SKM-1 treated with dmso at 0.1 percent for 144 hours (cell line): ENCODE data around the gene EVI5.
A peak's percentile ranks its signal among the peaks of the same experiment; 100 is the strongest.
"Not testable (repeated sequence)": the region's sequence is repeated elsewhere in the genome, so short reads cannot be mapped to it uniquely, and the experiment has no call there.

Experiments used
- DNase-seq: peaks from one replicate; lab custom pipeline; 2025; ENCODE audit not compliant: unreplicated experiment; lab: John Stamatoyannopoulos, UW

Gene EVI5

GRCh38 chr1:92749024-92749634, 35.8 kb downstream of the EVI5 start:
- DNase-seq: peak; percentile 54

DNA sequence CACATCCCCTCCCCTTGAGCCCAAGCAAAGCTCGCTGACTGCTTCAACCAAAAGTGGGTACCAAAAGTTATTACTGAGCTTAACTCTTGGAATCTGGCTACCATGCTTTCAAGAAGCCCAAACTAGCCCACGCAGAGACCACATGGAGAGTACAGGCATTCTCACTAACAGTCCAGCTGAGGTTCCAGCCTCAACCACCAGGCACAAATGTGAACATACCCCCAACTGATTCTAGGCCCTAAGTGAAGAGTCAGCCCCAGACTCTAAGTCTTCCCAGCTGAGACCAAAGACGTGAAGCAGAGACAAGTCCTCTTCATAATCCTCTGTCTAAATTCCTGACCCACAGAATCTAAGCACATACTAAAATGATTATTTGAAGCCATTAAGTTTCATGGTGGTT, 36.8 kb downstream of the EVI5 start:
- DNase-seq: no peak

DNA sequence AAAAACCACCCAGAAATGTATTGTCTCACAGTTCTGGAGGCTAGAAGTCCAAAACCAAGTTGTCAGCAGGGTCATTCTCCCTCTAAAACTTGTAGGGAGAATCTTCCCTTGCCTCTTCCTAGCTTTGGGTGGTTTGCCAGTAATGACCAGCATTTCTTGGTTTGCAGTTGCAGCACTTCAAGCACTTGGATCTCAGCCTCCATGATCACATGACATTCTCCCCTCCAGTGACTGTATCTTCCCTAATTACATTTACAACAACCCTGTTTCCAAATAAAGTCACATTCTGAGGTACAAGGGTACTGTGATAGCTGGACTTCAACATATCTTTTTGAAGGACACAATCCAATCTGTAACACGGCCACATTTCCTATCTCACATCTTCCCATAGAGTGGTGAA, 37.2 kb downstream of the EVI5 start:
- DNase-seq: no peak

- DNase-seq: not testable (repeated sequence)
These were observed 38.7 kb downstream of the EVI5 start for GRCh38 chr1:92746255-92746654.

GRCh38 chr1:92743221-92743620, 41.7 kb downstream of the EVI5 start:
- DNase-seq: peak; percentile 12

DNA sequence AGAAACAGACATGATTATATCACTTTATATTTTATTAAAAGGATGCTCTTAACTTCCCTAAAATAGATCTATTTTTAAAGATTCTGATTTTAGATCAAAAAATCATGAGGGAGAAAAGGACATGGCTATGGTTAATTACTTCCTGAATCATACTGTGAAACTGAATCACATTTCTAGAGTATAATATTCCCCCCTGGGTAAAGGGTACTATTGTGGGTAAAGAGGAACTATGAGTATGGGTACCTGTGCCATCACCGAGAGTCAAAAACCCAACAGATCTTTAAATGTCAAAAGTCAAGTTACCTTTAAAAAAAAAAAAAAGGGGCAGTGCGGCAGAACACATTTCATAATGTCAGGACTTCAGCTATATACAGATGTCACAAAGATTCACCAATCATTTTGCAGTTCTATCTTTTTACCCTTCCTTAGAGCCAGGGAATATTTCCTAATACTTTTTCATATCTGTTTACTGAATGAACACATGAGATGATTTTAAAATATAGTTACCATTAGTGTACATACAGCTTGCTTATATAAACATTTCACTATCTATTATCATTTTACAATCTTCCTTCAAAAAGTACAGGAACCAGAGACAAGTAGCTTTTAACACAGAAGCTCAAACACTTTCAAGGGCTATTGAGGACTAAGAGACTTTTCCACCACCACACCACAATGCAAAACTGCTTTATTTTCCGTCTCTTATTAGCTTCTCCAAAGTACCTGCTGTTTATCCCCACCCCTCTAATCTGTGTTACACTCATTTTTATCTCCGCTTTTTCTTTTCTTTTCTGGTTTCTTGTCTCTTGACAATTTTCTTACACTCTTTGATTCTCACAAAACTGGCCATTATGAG, 45.0 kb downstream of the EVI5 start:
- no peak for DNase-seq

DNA sequence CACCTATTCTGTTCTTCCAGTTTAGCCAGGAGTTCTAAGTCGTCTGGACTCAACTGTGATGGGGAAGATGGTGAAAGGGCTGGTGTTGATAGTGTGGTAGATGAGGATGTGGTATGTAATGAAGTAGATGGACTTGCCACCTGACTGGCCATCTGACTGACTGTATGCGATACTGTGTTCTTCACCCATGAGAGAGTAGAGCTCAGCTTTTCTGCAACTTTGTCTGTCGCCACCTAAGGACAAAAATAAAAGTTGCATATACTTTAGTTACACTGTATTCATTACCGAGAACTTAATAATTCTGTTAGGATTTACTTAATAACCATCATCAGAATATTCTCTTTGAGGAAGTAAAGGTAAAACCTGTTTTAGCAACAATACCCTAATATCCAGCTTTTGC, 48.5 kb downstream of the EVI5 start:
- no peak for DNase-seq

DNA sequence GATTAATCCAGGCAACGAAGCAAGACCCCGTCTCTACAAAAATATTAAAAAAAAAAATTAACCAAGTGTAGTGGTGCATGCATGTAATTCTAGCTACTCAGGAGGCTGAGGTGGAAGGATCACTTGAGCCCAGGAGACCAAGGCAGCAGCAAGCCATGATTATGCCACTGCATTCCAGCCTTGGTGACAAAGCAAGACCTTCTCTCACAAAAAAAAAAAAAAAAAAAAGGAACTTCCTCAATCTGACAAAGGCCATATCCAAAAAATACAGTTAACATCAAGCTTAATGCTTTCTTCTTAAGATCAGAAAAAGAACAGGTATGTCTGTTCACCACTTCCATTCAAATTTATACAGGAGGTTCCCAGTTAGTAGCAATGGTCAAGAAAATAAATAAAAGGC, 54.4 kb downstream of the EVI5 start:
- DNase-seq: no peak

DNA sequence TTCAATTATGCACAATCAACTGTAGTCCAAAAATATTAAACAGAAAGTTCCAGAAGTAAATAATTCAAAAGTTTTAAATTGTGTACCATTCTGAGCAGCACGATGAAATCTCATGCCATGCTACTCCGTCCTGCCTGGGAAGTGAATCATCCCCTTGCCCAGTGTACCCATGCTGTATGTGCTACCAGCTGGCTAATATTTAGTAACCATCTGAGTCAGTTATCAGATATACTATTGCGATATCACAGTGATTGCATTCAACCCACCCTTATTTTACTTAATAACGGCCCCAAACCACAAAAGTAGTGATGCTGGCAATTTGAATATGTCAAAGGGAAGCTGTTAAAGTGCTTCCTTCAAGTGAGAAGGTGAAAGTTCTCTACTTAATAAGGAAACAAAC, 56.2 kb downstream of the EVI5 start:
- no peak for DNase-seq

DNA sequence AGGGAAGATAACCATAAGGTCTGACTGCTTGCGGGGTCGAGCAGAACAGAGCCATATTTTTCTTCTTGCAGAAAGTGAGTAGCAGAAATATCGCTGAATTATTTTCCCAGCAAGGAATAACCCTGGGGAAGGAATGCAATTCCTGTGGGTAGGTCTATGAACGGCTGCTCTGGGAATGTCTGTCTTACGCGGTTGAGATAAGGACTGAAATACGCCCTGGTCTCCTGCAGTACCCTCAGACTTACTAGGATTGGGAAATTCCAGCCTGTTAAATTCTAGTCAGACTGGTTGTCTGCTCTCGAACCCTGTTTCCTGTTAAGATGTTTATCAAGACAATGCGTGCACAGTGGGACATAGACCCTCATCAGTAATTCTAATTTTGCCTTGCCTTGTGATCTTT, 61.2 kb downstream of the EVI5 start:
- DNase-seq: not testable (repeated sequence)

DNA sequence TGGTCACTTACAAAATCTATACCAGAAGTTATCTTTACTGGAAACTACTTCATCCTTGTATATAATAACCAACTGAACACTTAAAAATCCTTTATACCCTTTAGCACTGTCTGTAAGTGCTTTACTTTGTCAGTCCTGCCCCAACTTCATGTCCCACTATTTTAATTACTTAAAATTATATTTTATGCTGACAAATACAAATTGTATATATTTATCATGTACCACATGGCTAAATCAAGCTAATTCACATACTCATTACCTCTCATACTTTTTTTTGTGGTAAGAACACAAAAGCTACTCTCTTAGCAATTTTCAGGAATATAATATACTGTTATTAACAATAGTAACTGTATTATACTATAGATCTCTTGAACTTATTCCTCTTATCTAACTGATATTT, 63.0 kb downstream of the EVI5 start:
- DNase-seq: no peak

DNA sequence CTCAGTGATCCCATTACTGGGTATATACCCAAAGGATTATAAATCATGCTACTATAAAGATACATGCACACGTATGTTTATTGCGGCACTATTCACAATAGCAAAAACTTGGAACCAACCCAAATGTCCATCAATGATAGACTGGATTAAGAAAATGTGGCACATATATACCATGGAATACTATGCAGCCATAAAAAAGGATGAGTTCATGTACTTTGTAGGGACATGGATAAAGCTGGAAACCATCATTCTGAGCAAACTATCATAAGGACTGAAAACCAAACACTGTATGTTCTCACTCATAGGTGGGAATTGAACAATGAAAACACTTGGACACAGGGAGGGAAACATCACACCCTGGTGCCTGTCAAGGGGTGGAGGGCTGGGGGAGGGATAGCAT, 63.8 kb downstream of the EVI5 start:
- DNase-seq: not testable (repeated sequence)

- DNase-seq: not testable (repeated sequence)
These were observed 69.4 kb downstream of the EVI5 start for GRCh38 chr1:92715476-92715951.

GRCh38 chr1:92713939-92714338, 71.0 kb downstream of the EVI5 start:
- DNase-seq: no peak

DNA sequence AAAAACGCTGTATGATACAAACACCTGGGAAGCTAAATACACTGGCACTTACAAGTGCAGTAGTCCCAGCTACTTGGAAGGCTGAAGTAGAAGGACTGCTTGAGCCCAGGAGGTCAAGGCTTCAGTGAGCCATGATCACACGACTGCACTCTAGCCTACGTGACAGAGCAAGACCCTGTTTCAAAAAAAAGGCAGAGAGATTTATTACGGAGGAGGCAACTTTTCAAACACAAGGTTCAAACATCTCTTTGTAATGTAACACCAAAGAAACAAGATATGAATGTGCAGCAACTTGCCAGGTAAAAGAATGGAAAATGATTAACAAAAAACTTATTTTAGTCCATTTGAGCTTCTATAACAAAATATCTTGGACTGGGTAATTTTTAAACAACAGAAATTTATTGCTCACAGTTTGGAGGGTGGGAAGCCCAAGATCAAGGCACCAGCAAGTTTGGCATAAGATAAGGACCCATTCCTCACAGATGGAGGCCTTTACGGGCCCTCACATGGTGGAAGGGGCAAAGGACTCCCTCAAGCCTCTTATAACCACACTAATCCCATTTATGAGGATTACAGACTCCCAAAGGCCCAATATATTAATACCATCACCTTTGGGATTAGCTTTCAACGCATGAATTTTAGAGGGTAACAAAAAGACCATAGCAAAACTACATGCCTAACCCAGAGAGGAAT, 73.3 kb downstream of the EVI5 start:
- no peak for DNase-seq

DNA sequence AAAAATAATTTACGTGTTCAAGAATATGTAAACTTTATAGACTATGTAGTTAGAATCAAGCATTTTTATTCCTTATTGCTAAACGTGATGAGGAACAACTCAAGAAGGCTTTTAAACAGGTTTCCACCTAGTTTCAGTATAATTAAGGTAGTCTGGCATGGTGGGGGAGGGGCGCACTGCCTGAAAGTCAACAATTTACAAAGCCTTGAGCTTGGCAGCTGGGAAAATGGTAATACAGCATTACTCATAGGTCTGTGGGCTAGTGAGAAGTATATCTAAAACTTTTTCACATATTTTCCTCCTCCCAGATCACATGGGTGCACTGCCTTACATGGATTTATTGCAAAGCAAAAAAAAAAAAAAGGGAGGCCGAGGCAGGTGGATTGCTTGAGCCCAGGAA, 75.2 kb downstream of the EVI5 start:
- no peak for DNase-seq

DNA sequence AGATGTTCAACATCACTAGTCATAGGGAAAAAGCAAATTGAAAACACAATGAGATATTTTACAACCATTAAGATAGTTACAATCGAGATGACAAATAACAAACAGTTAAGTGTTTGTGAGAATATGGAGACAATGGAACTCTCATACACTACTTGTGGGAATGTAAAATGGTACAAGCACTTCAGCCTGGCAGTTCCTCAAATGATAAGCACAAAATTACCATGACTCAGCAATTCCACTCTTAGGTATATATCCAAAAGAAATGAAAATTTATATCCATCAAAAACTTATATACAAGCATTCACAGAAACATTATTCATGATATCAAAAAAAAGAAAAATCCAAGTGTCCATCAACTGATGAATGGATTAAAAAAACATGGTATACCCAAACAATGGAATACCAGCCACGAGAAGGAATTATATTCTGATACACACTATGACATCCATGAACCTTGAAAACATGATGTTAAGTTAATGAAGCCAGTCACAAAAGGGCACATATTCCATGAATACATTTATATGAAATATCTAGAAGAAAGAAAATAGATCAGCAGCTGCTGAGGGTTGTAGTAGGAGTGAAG, 76.4 kb downstream of the EVI5 start:
- DNase-seq: no peak

DNA sequence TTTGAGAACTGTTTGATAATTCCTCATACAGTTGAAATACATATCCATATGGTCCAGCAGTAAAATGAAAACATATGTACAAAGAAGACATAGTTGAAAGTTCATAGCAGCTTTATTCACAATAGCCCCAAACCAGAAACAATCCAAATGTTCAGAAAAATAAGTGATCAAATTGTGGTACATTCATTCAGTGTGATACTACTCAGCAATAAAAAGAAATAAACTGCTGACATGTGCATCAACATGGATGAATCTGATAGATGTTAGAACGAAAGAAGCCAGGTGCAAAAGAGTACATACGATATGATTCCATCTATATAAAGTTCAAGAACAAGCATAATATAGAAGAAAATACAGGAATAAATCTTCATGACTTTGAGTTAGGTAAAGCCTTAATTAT, 77.2 kb downstream of the EVI5 start:
- DNase-seq: no peak

DNA sequence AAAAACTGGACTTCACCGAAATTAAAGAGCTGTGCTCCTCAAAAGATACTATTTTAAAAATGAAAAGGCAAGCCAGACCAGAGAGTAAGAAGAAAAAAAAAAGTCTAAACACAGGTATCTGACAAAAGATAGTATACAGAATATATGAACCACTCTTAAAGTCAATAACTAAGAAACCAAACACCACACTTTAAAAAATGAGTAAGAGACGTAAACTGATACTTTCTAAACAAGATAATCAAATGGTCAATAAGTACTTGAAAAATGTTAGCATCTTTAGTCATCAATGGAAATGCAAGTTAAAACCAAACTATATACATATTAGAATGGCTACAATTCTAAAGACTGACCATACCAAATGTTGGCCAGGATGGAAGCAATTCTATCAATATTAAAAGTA, 77.6 kb downstream of the EVI5 start:
- DNase-seq: no peak

DNA sequence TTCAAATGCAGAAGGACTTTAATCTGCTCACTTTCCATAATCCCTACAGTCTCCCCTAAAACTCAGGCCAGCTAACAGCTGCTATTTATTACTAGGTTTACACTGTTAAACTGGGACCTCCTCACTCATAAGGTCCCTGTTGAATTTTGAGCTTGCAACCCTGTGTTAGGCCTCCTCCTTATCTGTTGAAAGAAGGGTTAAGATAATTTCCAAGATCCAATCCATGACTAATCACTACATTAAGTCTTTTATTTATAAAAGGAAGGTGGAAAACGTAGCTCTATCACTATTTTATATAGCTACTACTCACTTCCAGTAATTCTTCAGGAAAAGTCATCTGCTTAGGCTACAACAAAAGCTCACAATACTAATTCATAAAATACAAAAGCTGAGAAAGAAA, 79.5 kb downstream of the EVI5 start:
- DNase-seq: no peak

DNA sequence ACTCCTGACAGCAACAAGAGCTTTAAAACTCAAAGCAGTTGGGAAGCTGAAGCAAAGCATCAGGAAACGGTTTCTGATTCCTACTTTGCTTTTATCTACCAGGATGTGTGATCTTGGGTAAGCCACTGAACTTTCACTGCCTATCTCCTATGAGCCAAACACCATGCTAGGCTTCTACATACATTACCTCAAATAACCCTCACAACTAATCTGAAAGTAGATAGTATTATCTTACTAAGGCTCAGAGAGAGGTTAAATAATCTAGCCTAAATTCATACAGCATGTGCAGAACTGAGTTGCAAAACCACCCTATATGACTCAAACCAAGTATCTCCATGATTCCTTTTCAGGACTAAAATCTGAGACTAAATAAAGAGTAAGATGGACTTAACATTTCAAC, 83.8 kb downstream of the EVI5 start:
- DNase-seq: no peak

DNA sequence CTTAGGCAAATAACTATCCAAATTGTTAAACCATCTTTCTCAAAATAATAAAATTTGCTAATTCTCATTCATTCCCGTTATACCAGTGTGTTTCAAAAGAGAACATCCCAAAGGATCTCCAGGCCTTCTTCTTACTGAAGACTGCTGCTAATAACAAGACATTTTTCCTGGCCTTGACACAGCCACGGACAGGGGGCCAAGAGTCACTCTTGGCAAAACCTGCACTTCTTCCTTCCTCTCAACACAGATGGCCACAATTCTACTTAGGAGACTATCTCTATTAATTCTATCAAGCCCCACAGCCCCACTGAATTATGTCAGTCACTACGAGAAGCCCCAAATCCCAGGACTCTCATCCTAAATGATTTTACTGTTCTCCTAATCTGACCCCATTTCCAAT, 86.0 kb downstream of the EVI5 start:
- no peak for DNase-seq
